ENCODE results near the gene C16orf78.
A peak's percentile ranks its signal among the peaks of the same experiment; 100 is the strongest.

Gene C16orf78

DNA sequence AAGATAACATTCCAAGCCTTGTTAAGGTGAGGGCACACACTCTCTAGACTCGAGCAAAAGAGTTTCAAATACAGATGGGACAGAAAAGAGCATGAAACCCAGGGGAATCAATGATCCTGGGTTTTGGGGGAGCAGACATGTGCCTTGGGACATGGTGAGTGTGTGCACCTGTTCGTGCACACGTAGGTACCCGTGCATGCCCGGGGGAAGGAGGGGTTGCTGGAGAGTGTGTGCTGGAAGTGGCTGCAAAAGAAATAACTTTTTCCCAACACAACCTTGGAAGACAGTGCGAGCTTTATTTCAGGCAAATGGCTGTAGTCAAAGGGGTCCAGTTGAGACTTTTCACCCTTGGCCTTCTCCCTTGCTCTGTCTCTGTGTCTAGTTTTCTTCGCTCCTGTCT lies 62.6 kb downstream of the C16orf78 start:
- no peak for DNase-seq

DNA sequence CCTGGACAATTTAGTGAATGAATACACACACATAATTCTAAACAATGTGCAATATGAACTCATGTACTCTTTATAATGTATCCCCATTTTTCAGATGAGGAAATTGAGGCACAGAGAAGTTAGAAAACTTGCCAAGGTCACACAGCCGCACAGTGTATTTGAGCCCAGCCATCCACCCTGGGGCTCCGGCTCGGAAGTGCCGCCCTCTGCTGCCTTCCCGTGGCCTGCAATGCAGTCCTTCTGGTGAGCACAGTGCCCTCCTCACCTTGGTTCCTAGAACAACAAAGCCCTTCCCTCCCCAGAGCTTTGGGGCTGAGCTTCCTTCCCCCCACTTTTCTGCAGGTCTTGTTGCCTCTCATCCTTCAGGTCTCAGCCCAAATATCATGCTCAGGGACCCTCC lies 63.7 kb downstream of the C16orf78 start:
- no peak for DNase-seq

DNA sequence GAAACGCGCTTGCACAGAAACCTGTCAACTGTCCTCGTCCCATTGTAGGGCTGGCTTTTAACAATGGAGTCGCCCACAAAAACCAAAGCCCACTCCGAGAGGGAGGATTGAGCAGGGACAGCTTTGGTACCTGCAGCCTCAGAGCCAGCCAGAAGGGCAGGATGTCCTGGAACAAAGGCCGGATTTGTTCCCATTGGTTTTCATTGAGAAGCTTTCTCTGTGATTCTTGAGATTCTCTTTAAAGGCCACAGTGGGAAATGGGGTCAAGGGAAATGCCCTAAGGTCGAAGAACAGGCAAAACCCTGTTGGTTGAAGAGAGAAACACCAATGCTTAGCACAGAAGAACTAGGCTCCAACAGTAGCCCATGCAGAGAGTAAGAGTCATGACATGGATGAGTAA lies 65.4 kb downstream of the C16orf78 start:
- DNase-seq = no peak

DNA sequence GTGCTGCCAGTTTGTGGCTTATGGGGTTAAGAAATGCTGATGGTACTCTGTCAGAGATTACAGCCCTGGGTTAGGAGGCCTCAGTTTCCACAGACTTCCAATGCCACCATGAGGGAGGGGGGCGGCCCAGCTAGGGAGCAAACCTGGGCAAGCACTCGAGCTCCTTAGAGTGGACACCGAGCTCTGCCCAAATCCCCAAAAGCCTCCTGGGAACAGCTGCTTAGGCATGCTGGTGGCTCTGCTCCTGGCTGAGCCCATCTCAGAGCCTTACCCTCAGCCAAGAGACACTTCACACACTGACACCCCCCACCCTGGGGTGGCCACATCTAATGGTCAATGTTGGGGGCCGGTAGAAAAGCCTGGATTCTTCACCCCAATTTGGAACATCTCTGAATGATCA lies 66.1 kb downstream of the C16orf78 start:
- DNase-seq = no peak

DNA sequence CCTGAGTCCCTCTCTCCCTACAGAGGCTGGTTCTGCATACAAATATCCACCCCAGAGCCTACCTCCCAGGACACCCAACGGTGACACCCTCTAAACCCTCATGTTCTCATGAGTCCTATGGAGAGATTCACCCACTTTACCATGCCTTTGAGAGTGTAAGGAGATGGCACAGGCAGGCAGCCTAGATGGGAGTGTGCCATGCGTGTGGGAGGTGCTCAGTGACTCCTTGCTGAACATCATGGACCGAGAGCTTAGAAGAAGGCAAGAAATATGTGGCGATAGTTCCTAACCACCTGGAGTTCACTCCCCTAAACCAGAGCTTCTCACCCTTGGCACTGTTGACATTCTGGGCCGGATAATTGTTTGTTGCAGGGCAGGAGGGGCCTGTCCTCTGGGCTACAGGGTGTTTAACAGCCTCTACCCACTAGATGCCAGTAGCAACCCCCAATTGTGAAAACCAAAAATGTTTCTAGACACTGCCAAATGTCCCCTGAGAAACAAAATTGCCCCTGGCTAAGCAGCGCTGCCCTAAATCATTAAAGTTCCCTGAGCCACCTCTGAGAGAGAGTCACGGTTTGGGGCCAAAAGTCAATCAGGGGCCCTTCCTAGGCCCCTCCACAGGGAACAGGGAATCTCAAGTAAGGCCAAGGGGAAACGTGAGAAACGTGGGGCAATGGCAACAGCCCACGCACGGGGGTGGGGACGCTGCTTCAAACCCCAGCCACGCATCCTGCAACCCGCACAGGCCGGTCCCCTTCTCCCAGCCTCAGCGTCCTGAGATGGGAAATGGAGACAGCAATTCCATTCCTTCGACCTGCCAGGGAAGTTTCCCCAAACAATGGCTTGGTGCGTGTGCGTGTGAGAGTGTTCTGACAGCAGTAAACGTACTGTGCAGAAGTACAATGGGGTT lies 66.8 kb downstream of the C16orf78 start:
- no peak for DNase-seq

DNA sequence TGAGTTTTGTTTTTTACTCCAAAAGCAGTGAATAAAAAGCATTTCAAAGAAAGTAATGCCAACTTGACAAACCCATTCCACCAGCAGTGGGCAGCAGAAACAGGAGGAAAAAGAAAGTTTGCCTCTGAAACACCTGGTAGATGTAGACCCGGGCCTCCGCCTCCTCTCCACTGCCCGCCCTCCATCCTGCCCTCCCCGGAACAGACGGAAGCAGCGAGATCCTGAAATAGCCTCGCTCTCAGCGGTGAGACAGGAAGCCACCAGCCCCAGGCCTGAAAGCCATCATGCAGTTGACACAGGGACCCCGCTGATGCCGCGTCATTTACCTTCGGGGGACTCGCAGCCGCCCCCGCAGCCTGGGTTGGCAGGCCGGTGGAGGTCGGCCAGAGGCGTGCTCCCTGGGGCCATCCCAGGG lies 67.8 kb downstream of the C16orf78 start:
- peak; percentile 88 for DNase-seq

DNA sequence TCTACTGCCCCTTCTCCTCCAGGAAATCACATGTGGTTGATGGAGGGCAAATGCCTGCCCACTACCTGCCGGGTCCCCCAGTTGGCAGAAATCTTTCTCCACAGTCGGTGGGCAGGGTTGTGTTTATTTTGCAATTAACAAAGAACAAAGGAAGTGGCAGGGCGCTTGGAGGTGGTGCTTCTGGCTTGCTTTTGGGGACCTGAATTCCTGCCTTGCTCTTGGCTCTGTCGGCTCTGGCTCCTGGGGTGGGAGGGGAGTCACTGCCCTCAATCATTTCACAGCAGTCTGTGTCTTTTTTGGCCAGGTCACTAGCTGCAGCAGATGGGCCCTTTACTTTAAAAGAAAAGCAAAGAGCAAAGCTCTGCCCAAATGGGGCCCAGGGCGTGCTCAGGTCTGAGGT lies 69.2 kb downstream of the C16orf78 start:
- no peak for DNase-seq

DNA sequence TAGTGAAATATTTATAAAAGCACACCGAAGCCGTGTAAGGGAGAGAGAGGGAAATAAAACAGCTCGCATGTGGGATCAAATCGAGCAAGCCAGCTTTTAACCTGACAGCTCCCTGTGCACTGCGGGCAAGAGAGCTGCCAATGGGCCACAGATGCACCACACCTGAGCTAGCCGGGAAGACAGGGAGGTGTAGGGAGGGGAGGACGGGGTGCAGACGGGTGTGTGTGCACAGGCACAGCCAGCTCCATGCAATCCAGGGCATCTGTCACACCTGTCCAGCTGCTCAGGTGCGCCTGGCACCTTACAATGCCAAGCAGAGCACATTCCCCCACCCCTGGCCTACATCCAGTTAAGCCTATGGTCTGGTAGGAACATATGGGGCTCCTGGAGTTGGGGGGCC lies 70.0 kb downstream of the C16orf78 start:
- no peak for DNase-seq

DNA sequence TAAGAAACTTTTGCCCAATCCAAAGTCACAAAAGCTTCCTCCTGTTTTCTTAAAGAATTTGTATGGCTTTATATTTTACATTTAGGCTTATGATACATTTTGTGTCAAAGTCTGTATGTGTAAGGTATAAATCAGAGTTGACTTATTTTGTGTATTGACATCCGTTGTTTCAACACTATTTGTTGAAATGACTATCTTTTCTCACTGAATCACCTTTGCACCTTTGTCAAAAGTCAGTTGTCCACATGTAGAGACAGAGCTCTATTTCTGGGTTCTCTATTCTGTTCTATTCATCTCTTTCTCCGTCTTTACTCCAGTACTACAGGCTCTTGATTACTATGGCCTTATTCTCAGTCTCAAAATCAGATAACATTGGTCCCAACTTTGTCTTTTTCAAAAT lies 73.2 kb downstream of the C16orf78 start:
- no peak for DNase-seq

All from CD4-positive, alpha-beta T cell treated with Interleukin-6 for 4 hours (primary cell).